Urinary bladder (tissue), 4 donors: ENCODE results near the gene PTPRN2. TPM values are rescaled to one million over a fixed set of nuclear protein-coding genes. Genes with fewer than 3 reads are reported as not detected.

Source experiments
- DNase-seq: peaks from one replicate; pipeline ENCODE4 v3.0.0-alpha.2; 2015; ENCODE audit errors: extremely low spot score
- H3K27ac ChIP-seq: one replicate; pipeline ENCODE4 v1.5.1; 2013; ENCODE audit warnings: low read depth, mild to moderate bottlenecking, moderate library complexity
- H3K36me3 ChIP-seq: one replicate; pipeline ENCODE4 v1.6.1; 2013; ENCODE audit warnings: mild to moderate bottlenecking, moderate library complexity; ENCODE audit not compliant: insufficient read depth
- H3K4me1 ChIP-seq: one replicate; pipeline ENCODE4 v1.6.1; 2013; ENCODE audit warnings: mild to moderate bottlenecking, moderate library complexity; ENCODE audit not compliant: insufficient read depth
- H3K4me3 ChIP-seq: one replicate; pipeline ENCODE4 v1.5.1; 2013; ENCODE audit warnings: low read depth, low read length
- WGBS: extraction: QIAGEN DNeasy Blood & Tissue Kit; methylation state at CpG from one replicate; pipeline ENCODE4 v1.1.7; 2013; 5-methylcytosine and 5-hydroxymethylcytosine counted together
- polyA plus RNA-seq: library from polyadenylated mRNA; stranded (reverse); fragments of 200-250 nt; gene quantifications from one replicate; pipeline ENCODE4 v1.2.3, GENCODE V29; 2013
- total RNA-seq: library from RNA; depleted of rRNA; stranded (reverse); fragments of >200 nt; gene quantifications from one replicate; pipeline ENCODE4 v1.2.3, GENCODE V29; 2014
- donor health status: healthy with polysubstance abuse.
- donor health status: healthy.

Gene PTPRN2
- total and polyA plus RNA-seq, 2 donors, result 2.8 to 4.4 TPM

DNA sequence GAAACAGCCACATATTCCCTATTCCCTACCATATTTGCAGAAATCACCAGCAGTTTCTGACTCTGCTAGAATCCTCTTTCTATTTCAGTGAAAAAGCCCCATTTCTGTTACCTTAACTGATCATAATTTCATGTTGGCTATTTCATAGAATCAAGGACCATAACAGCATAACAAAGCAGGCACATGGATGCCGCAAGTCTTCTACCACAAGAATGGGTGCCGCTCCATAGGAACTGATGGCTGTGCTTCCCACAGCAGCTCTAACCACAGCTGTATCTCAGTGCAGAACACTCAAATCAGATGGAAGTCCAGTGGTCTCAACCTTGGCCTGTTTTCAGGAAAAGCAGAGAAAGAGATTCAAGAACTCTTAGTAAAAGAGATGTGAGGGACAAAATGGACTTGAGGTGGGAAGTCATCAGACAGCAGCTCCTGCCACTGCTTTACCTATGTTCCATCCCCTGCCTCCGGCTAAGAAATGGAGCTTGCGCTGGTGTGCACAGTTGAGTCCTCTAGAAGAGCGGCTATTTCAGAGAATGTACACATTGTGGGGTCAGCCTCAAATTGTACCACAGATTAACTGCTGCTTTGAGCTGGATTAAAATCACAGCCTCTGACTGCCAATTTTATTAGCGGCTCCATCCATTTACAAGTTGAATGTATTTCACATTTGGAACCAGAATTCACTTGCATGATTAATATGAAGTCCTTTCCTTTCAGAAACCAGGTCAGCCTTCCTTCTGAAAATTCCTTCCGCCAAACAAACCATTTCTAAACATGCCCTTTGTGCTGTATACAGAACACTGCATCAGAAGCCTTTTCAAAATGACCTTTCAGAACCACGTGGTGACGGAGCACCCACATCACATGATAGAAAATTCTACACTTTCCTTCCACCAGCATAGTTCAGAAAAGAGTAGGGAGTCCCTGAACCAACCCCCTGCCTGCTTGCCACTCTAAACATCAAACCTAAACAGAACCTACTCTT is 7.7 kb downstream of the PTPRN2 start:
- no peaks in the 10 kb centered on the region for H3K36me3 ChIP-seq
- no peak overlapping the region for H3K27ac ChIP-seq
- 85% methylated on average over 9 of the region's 9 CpGs for WGBS
- no peak overlapping the region for H3K4me3 ChIP-seq
- no peak for DNase-seq
- H3K4me1 ChIP-seq, result no peaks in the 10 kb centered on the region

DNA sequence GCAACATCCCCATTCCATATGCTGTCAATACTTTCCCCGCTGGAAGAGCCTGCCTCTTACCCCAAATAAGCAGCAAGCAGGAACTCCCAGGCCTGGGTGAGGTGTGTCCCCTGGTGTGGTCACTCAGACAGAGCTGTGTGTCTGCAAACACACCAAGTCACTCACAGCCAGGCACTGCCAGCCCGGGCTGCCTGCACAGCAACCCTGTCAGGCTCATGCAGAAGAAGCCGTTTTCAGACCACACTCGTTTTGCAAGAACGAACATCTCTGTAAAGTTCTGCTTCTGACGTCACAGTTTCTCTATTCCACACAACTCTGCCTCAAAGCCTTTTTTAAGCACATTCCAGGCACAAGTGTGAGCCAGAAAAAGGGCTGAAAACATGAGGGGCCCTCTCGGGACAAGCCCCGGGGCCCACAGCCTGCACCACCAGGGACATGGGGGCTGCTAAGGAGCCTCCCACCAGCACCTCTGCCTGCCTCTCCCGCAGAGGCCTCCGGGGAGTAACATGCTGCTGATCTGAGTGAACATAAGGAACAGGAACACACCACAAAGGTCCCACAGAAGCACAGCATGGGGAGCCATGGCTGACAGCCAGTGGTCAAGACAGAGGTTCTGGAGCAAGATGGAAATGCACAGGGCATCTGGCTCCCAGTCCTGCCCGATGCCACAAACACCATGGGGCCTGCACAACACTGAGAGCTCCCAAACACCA is 11.4 kb downstream of the PTPRN2 start:
- H3K36me3 ChIP-seq, result no peaks in the 10 kb centered on the region
- H3K27ac ChIP-seq, result no peak overlapping the region
- H3K4me3 ChIP-seq, result no peak overlapping the region
- no peaks in the 10 kb centered on the region for H3K4me1 ChIP-seq
- DNase-seq, result no peak
- 78% methylated on average over 11 of the region's 11 CpGs for WGBS

DNA sequence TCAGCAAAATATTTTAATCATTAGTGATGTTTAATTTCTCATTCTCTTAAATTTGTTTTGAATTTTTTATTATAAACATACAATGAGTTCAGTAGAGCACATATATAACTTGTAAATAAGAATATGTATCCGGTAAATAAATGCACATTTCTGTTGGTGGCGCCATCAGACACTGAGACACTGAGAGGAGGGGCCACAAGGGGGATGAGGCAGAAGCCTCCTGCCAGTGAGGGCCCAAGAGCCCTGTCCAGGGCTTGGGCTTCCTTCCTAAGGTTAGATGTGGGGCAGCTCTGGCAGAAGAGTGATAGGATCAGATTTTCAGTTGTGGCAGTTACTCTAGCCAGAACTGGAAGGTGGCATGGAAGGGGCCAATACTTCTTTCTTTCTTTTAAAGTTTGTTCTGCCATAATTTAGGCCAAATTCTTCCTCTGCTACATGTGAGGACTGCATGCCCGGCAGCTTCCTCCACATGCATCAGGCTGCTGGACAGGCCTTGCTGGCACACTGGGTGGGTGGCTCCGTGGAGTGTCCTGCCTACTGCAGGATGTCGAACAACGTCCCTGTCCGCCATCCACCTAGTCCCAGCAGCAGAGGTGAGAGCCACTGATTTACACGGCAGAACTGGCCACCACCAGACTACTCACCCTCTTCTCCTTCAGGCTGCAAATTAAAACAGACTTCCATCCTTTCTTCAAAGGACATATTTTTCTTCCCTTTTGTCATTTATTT is 13.2 kb downstream of the PTPRN2 start:
- Histone ChIP-seq H3K4me1 (no peaks in the 10 kb centered on the region), H3K36me3 (no peaks in the 10 kb centered on the region), H3K4me3 (no peak overlapping the region), H3K27ac (no peak overlapping the region)
- WGBS, result 77% methylated on average over 8 of the region's 8 CpGs
- no peak for DNase-seq

DNA sequence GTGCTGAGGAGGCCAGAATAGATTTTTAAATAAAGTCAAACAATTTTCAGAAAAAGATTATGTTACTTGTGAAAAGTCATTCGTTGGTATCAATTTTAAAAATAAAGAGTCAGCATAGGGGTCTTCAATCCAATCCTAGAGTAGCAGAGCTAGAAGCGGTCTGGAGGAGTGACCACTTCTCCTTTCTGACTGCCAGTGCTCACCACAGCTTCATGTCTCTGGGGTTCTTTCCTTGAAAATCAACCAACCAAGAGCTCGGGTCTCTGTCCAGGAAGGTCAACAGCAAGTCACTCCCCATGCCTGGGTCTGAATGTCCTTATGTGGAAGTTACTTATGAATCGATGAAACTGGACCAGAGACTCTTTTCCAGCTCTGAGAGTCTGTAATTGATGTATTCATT is 14.3 kb downstream of the PTPRN2 start:
- H3K36me3 ChIP-seq, result no peaks in the 10 kb centered on the region
- WGBS, result 57% methylated on average over 4 of the region's 4 CpGs

DNA sequence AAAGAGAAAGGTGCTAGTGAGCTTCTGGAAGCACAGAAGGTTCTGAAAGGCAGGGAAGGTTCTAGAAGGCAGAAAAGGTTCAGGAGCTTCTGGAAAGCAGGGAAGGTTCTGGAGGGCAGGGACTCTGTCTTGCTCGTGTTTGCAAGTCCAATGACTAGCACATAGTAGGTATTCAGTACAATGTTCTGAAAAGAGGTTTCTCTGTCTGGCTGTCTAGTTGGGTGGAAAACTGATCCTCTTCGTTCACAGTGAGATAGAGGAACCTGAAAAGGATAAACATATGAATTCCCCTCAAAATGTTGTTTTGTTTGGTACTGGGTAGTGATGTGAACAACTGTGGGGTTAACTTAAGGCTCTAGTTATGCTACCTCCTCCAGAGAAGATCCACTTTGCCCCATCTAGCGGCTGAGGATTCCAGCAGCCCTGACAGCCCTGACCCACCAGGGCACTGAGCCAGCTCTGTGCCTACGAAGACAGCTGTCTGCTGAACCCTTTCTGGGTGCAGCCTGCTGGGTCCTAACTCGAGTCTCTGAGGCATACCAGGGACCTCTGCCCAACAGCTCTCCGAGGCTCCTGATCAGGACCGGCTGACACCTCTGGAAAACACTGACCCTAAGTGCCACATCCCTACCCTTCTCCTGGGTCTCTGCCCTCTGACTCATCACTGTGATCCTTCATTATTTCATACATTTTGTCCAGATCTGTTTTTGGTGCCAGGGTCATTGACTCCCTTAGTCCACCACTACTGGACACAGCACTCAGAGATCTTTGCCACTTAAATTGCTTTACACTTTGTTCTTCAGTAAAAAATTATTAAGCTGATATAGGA is 15.4 kb downstream of the PTPRN2 start:
- WGBS, result 42% methylated on average over 7 of the region's 7 CpGs
- no peak for DNase-seq
- Histone ChIP-seq H3K36me3 (no peaks in the 10 kb centered on the region), H3K4me3 (no peak overlapping the region), H3K4me1 (no peaks in the 10 kb centered on the region), H3K27ac (no peak overlapping the region)

More for the DNA sequence above, 14.3 kb downstream of the PTPRN2 start:
- no peaks in the 10 kb centered on the region for H3K4me1 ChIP-seq
- no peak for DNase-seq
- no peak overlapping the region for H3K4me3 ChIP-seq
- no peak overlapping the region for H3K27ac ChIP-seq

DNA sequence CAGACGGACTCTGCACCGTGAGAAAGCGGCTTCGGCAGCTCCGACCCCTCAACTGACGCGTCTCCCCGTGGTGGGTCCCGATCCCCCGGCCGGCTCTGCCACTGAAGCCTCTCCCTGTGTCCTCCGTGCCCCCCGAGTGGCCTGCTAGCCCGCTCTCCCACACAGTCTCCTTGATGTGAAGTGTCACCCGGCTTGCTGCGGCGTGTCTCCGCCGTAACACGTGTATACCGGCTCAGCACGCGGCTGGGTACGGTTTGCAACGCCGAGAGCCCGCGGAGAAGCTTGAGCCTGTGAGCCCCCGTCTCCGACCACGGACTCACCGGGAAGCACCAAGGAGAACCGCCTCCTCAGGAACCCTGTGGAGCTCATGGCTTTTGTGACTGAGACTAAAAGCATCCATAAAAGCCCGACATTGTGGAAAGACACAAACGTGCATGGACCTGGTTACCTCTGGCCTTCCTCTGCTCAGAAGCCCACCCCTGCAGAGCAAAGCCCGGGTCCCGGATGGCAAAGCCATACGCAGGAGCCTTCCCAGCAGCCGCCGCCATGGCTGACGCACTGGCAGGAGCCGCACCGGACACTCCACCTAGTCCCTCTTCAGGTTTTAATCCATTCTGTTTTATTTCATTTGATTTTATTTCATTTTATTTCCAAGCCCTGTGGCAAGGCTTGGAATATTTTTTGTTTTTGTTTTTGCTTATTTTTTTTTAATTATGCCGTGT is 17.0 kb downstream of the PTPRN2 start:
- Histone ChIP-seq H3K4me3 (no peak overlapping the region), H3K27ac (no peak overlapping the region), H3K36me3 (no peaks in the 10 kb centered on the region), H3K4me1 (no peaks in the 10 kb centered on the region)
- DNase-seq, result no peak
- 87% methylated on average over 44 of the region's 44 CpGs for WGBS

DNA sequence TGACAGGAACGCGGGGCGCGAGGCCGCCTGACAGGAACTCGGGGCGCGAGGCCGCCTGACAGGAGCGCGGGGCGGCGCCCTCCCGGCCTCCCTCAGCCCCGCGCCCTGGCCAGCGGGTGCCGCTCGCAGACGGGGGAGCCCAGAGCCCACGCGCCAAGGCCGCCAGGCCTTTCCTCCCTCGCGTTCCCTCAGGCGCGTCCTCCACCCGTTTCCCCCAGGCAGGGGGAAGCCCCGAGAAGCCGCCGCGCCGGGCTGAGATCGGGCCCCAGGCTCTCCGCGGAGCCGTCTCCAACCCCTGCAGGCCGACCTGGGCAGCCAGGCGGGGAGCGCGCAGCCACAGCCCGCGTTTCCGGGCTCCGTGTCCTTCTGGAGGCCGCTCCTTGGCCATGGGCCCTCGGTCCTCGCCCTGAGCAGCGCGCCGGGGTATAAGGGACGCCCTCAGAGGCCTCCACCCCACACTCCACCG is 17.7 kb downstream of the PTPRN2 start:
- Histone ChIP-seq H3K27ac (no peak overlapping the region), H3K36me3 (no peaks in the 10 kb centered on the region), H3K4me3 (no peak overlapping the region), H3K4me1 (no peaks in the 10 kb centered on the region)
- DNase-seq, result no peak
- WGBS, result 10% methylated on average over 53 of the region's 53 CpGs

DNA sequence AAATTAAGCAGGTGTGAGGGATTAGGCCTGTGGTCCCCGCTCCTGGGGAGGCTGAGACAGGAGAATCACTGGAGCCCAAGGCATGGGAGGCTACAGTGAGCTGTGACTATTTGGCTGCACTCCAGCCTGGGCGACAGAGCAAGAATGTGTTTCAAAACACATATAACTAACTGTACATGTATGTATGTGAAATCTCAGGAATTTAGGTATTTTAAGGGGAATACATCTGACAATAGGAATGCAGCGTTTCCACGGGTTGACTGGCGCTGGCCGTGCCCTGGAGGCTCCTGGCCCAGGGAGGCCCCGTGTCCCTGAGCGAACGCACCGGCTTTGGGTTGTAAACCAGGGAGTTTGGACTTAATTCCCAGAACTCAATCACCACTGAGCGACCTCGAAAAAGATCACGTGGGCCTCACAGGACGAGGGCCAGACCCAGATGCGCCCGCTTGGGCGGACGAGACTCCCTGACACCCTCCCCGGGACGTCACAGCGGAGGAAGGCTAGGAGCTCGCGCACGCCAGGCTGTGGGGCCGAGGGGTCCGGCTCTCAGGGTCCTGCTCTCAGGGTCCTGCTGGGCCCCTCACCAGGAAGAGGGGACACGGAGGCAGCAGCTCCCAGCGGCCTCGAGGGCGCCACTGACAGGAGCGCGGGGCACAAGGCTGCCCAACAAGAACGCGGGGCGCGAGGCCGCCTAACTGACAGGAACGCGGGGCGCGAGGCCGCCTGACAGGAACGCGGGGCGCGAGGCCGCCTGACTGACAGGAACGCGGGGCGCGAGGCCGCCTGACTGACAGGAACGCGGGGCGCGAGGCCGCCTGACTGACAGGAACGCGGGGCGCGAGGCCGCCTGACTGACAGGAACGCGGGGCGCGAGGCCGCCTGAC is 18.4 kb downstream of the PTPRN2 start:
- H3K36me3 ChIP-seq, result no peaks in the 10 kb centered on the region
- no peak for DNase-seq
- H3K4me3 ChIP-seq, result no peak overlapping the region
- H3K27ac ChIP-seq, result no peak overlapping the region
- WGBS, result 59% methylated on average over 54 of the region's 67 CpGs
- H3K4me1 ChIP-seq, result no peaks in the 10 kb centered on the region

DNA sequence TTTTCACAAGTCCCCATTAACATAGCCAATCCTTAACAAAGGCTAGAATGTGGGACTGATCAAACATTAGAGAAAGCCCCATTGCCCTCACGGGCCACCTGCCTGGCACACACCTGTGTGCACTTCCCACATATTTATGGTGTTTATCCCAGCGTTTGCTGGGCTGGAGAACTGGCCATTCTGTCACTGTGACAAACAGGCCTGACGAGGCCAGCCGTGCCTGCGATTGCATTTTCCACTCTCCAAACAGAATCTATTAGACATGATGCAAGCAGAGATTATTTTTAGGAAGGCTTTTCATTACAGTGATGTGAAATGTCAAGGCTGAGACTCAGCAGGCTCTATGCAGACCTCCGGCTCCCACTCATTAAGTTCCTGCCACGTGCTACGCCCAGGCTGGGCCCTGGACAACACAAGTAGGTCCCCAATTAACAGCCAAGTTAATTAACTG is 20.4 kb downstream of the PTPRN2 start:
- H3K36me3 ChIP-seq, result no peaks in the 10 kb centered on the region
- 53% methylated on average over 8 of the region's 8 CpGs for WGBS
- DNase-seq, result no peak
- no peak overlapping the region for H3K4me3 ChIP-seq
- no peaks in the 10 kb centered on the region for H3K4me1 ChIP-seq
- no peak overlapping the region for H3K27ac ChIP-seq

DNA sequence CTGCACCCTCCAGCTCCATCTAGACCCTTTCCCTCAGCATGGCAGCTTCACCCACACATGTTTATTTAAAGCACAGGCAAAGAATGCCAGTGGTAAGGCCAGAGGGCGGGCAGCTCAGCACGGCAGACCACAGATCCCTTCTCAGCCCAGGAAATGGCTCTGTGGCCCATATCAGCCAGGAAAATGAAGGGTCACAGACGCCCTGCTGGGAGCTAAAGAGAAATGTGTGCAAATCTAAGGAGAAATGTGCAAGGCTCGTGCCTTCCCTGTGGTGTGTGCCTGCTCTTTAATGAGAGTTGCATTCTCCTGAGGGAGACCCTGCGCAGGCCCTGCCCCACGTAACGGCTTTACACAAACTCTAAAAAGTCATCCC is 23.0 kb downstream of the PTPRN2 start:
- Histone ChIP-seq H3K36me3 (no peaks in the 10 kb centered on the region), H3K27ac (no peak overlapping the region), H3K4me1 (no peaks in the 10 kb centered on the region), H3K4me3 (no peak overlapping the region)
- WGBS, result 67% methylated on average over 7 of the region's 7 CpGs
- no peak for DNase-seq

DNA sequence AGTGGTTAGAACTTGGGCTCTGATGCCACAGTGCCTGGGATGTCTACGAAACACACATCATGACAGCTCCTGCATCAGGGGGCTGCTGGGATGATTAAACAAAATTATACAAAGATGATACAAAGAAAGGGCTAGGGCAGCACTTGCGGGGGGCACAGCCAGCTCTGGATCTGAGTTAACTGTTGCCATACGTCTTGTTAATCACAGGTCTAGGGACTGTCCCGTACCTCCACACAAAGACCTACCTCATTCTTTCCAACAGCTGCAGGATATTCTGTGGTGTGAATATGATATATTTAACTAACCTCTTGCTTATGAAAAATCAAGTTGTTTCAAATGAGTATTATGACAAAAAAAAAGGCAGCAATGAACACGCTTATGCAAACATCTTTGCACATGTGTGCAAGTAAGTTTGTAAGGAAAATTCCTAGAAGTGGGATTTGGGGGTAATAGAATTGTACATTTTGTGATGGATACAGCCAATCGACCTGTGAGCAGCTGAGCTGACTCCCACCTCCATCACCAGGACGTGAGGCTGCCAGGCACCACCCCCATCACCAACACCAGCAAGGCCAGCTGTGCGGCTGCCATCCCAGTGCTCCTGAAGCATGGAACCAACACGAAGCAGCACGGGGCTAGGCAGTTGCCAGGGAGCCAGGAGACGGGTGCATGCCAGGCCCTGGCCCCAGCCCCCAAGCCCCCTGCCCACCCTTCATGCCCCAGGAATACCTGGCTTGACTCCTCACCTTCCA is 23.5 kb downstream of the PTPRN2 start:
- WGBS, result 69% methylated on average over 11 of the region's 11 CpGs
- no peak for DNase-seq
- no peaks in the 10 kb centered on the region for H3K4me1 ChIP-seq
- H3K36me3 ChIP-seq, result no peaks in the 10 kb centered on the region
- no peak overlapping the region for H3K27ac ChIP-seq
- no peak overlapping the region for H3K4me3 ChIP-seq
